ENCODE results near the gene TMED8. TPM values are rescaled to one million over a fixed set of nuclear protein-coding genes. Genes with fewer than 3 reads are reported as not detected.
"Not testable (repeated sequence)": the region's sequence is repeated elsewhere in the genome, so short reads cannot be mapped to it uniquely, and the experiment has no call there.

Gene TMED8, protein sequence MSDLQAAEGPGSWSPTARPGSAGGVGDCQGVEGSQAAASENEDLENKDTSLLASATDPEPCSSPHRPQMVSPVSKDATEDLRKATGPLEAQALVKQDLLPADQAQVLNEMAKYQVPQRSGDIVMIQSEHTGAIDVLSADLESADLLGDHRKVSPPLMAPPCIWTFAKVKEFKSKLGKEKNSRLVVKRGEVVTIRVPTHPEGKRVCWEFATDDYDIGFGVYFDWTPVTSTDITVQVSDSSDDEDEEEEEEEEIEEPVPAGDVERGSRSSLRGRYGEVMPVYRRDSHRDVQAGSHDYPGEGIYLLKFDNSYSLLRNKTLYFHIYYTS
- total RNA-seq: 10 to 100 TPM; 15.0 to 15.4 TPM

DNA sequence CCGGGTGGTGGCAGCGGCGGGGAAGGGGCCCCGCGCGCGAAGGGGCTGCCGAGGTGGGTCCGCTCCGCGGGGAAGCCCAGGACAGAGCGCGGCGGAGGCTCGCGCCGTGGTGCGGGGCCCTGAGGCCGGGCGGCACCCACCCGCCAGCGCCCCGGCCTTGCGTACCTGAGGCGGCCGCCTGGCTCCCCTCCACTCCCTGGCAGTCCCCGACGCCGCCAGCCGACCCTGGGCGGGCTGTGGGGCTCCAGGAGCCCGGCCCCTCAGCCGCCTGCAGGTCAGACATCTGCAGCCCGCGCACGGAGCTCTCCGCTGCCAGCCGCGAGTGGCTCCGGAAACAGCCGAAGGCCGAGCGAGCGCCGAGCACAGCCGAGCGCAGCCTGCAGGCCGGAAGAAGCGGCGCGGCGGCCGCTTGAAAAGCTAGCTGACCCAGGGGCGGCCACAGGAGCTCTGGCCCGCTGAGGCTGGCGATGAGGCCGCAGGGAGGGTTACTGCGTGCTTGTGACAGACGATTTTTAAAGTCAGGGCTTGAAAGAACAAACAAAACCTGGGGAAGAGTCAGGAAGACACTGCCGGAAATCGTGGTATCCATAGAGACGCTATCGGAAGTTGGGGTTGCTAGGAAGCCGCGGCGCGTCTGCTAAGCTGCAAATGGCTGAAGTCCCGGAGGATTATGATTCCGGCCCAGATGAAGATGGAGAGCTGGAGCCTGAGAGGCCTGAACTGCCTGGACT lies at the start of gene TMED8, which contains the start of gene SAMD15:
TMED8 (minus strand) TSS at position 324 of the 731 bp plus-strand sequence; CDS start at position 283, 41 bp downstream.
SAMD15 (plus strand) TSS at position 609 of the 731 bp plus-strand sequence; CDS start at position 649, 40 bp downstream.
- H3K9me3 Mint-ChIP-seq: peaks cover 12% of the 10 kb centered on the region
- H3K36me3 Mint-ChIP-seq (ENCODE audit: low read depth): peaks cover 30% of the 10 kb centered on the region
- no peaks in the 10 kb centered on the region for H3K27me3 Mint-ChIP-seq
- DNase-seq: peak; percentile 85
- CTCF ChIA-PET: interaction anchor here (0.8 to 1.3 kb wide), 5 partner anchors 9 to 81 kb away, joined by 3 to 4 read pairs (median 3); partner anchors contain the start of genes AHSA1 and GSTZ1
- POLR2A ChIA-PET: interaction anchor here (0.6 kb wide), 1 partner anchor 383 kb away, joined by 3 read pairs; no protein-coding TSS in a partner anchor
- peak within 1 kb of the TSS; percentile 90 for H3K27ac Mint-ChIP-seq
- H3K4me1 Mint-ChIP-seq: peaks cover 40% of the 10 kb centered on the region
- peak within 1 kb of the TSS; percentile 88 for H3K4me3 Mint-ChIP-seq

DNA sequence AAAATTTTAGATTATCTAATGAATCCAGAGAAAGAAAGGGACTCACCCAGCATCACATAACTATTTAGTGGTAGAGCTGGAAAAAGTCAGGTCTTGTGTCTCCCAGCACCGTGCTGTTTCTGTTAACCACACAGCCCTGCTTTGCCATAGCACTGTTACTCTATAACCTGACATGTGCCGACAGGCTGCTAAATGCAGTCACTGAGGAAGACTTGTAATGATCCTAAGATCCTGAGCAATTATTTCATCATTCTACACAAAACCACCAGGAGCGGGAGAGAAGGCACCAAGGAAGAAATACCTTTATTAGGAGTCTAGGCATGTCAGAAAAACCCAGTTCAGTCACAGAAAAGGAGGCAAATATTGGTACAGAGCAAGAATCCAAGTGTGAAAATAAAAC lies 49.5 kb upstream of the TMED8 start:
- no peak for DNase-seq
- no peak overlapping the region for H3K27ac Mint-ChIP-seq
- POLR2A ChIA-PET: no interaction called here
- CTCF ChIA-PET: no interaction called here
- H3K4me1 Mint-ChIP-seq: no peaks in the 10 kb centered on the region
- H3K27me3 Mint-ChIP-seq: no peaks in the 10 kb centered on the region
- H3K4me3 Mint-ChIP-seq: no peak overlapping the region
- H3K36me3 Mint-ChIP-seq (ENCODE audit: low read depth): peaks cover 60% of the 10 kb centered on the region
- no peaks in the 10 kb centered on the region for H3K9me3 Mint-ChIP-seq

DNA sequence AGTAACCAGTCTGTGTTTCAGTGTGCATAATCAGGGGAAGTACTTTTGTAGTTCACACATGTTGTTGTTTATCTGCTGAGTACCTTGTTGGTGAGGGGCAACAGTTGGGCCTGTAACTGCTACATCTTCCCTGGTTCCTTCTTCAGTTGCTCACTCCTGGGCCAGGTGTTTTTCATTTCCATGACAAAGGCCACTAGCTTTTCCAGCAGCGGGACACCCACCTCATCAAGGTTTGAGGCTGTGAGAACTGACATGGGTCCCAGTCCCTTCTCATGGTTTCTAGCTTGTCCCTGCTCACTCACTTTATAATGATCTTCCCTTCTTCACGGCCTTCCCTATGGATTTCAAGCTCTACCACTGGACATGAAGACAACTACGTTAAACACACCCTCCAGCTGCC lies 48.0 kb upstream of the TMED8 start:
- DNase-seq: no peak
- Mint-ChIP-seq H3K27ac (no peak overlapping the region), H3K36me3 (ENCODE audit: low read depth) (peaks cover 64% of the 10 kb centered on the region), H3K9me3 (peaks cover 3% of the 10 kb centered on the region), H3K27me3 (no peaks in the 10 kb centered on the region), H3K4me3 (no peak overlapping the region), H3K4me1 (no peaks in the 10 kb centered on the region)
- CTCF ChIA-PET: no interaction called here
- POLR2A ChIA-PET: no interaction called here

DNA sequence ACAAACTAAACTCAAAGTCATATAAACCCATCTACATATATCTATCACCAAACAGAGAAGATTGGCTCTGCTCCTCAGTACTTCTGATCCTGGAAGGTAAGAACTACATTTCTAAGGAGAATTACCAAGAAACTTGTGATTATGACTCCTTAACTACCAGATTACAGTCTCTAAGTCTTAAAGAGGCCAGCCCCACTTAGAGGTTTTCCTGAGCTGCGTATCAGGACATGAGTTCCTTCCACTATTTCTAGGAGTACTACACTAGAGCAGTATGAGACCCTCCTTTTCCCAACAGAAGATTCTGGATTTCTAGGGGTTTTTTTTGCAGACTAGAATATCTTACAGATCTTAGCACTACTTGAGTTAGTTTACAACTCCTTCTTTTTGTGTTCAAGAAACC lies 46.5 kb upstream of the TMED8 start, which contains the start of gene NOXRED1:
NOXRED1 (minus strand) TSS at position 101 of the 400 bp plus-strand sequence. CDS start 634 bp downstream, outside the sequence.
- peaks cover 6% of the 10 kb centered on the region for H3K9me3 Mint-ChIP-seq
- POLR2A ChIA-PET: no interaction called here
- peaks cover 63% of the 10 kb centered on the region for H3K36me3 Mint-ChIP-seq (ENCODE audit: low read depth)
- H3K27me3 Mint-ChIP-seq: peaks cover 3% of the 10 kb centered on the region
- CTCF ChIA-PET: no interaction called here
- DNase-seq: no peak
- no peak within 1 kb of the TSS for H3K27ac Mint-ChIP-seq
- no peak within 1 kb of the TSS for H3K4me3 Mint-ChIP-seq
- H3K4me1 Mint-ChIP-seq: no peaks in the 10 kb centered on the region

DNA sequence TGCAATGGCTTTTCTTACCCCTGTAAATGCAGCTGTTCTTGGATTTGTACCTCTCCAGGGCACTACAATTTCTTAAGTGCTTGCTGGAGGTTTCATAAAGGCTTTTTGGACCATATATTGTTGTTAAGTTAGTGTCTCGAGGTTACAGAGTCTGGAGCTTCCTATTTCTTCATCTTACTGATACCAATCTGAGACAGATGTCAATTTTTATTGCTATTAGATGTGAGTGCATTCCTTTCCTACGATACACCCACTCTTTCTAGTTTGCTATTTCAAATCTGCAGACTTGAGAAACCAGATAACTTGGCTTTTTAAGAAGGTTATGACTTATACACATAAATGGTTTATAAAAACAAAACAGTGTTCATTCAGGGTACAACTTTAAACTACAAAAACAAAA lies 44.3 kb upstream of the TMED8 start:
- Mint-ChIP-seq H3K36me3 (ENCODE audit: low read depth) (peaks cover 49% of the 10 kb centered on the region), H3K4me1 (no peaks in the 10 kb centered on the region), H3K9me3 (peaks cover 6% of the 10 kb centered on the region), H3K27me3 (peaks cover 3% of the 10 kb centered on the region), H3K27ac (no peak overlapping the region), H3K4me3 (no peak overlapping the region)
- ChIA-PET POLR2A (interaction anchor here (0.7 kb wide), 1 partner anchor 18 kb away, joined by 3 read pairs; no protein-coding TSS in a partner anchor), CTCF (no interaction called here)
- DNase-seq: no peak

DNA sequence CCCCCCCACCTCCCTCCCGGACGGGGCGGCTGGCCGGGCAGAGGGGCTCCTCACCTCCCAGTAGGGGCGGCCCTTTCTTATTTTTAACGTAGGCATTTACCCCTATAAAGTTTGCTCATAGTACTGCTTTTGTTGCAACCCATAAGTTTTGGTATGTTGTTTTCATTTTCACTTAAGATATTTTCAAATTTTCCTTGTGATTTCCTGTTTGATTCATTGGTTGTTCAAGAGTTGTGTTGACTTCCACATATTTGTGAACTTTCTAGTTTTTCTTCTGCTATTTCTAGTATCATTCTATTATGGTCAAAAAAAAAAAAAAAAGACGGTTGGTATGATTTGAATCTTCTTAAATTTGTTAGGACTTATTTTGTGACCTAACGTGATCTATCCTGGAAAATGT lies 39.9 kb upstream of the TMED8 start:
- Mint-ChIP-seq H3K4me1 (no peaks in the 10 kb centered on the region), H3K9me3 (peaks cover 6% of the 10 kb centered on the region), H3K27ac (no peak overlapping the region), H3K36me3 (ENCODE audit: low read depth) (peaks cover 21% of the 10 kb centered on the region), H3K4me3 (no peak overlapping the region), H3K27me3 (peaks cover 3% of the 10 kb centered on the region)
- no peak for DNase-seq
- CTCF ChIA-PET: no interaction called here
- POLR2A ChIA-PET: no interaction called here

DNA sequence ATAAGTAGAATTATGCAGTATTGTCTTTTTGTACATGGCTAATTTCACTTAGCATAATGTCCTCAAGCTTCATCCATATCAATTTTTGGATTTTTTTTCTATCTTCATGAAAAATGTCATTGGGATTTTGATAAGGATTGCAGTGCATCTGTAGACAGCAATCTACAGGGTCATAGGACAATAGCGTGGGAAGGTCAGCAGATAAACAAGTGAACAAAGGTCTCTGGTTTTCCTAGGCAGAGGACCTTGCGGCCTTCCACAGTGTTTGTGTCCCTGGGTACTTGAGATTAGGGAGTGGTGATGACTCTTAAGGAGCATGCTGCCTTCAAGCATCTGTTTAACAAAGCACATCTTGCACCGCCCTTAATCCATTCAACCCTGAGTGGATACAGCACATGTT lies 39.2 kb upstream of the TMED8 start:
- H3K27ac Mint-ChIP-seq, POLR2A ChIA-PET, H3K9me3 Mint-ChIP-seq, H3K4me3 Mint-ChIP-seq, DNase-seq, H3K27me3 Mint-ChIP-seq, H3K4me1 Mint-ChIP-seq: not testable (repeated sequence)
- peaks cover 14% of the 10 kb centered on the region for H3K36me3 Mint-ChIP-seq (ENCODE audit: low read depth)
- CTCF ChIA-PET: interaction anchor here (0.6 kb wide), 1 partner anchor 335 kb away, joined by 3 read pairs; no protein-coding TSS in a partner anchor

DNA sequence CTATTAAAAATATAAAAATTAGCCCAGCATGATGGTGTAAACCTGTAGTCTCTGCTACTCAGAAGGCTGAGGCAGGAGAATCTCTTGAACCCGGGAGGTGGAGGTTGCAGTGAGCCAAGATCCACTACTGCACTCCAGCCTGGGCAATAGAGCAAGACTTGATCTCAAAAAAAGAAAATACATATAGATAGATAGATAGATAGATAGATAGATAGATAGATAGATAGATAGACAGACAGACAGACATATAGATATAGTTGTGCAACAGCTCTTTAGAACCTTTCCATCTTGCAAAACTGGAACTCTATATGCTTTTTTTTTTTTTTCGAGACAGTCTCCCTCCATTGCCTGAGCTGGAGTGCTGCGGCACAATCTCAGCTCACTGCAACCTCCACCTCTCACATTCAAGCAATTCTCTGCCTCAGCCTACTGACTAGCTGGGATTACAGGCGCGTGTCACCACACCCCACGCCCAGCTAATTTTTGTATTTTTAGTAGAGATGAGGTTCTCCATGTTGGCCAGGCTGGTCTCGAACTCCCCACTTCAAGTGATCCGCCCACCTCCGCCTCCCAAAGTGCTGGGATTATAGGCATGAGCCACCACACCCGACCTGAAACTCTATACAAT lies 38.6 kb upstream of the TMED8 start:
- ChIA-PET CTCF (interaction anchor here (0.6 kb wide), 1 partner anchor 335 kb away, joined by 3 read pairs; no protein-coding TSS in a partner anchor), POLR2A (interaction anchor here (0.7 kb wide), 1 partner anchor 138 kb away, joined by 3 read pairs; no protein-coding TSS in a partner anchor)

DNA sequence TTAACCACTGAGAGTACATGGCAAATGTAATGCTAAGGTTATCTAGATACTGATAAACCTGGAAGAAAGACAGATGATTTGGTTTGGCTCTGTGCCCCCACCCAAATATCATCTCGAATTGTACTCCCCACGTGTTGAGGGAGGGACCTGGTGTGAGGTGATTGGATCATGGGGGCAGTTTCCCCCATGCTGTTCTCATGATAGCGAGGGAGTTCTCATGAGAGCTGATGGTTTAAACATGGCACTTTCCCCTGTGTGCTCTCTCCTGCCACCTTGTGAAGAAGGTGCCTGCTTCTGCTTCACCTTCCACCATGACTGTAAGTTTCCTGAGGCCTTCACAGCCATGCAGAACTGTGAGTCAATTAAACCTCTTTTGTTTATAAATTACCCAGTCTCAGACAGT lies 32.2 kb upstream of the TMED8 start:
- no peaks in the 10 kb centered on the region for H3K36me3 Mint-ChIP-seq (ENCODE audit: low read depth)
- no peak overlapping the region for H3K4me3 Mint-ChIP-seq
- no peaks in the 10 kb centered on the region for H3K27me3 Mint-ChIP-seq
- ChIA-PET CTCF (no interaction called here), POLR2A (no interaction called here)
- DNase-seq: peak; percentile 6
- H3K4me1 Mint-ChIP-seq: peaks cover 13% of the 10 kb centered on the region
- H3K27ac Mint-ChIP-seq: no peak overlapping the region
- H3K9me3 Mint-ChIP-seq: no peaks in the 10 kb centered on the region

More for the DNA sequence above, 38.6 kb upstream of the TMED8 start:
- H3K27ac Mint-ChIP-seq; H3K4me1 Mint-ChIP-seq; H3K9me3 Mint-ChIP-seq; DNase-seq; H3K27me3 Mint-ChIP-seq; H3K4me3 Mint-ChIP-seq; H3K36me3 Mint-ChIP-seq (ENCODE audit: low read depth): not testable (repeated sequence)

DNA sequence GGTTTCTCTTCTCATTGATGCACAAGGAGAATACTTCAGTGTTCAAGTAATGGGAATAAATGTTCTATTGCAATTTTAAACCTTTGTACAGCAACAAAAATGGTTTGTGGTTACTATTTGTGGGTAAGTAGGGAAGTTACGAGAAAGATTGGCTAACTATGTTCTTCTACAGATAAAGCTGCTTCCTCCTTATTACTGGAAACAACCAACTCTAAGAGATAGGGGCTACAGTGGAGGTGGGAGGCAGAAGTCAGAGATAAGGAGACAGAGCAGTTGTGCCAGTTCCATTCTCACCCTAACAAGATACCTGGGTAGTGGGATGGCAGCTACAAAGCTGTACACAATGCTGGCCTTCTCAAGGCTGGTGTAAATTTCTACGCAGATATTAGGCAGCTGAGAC lies 30.3 kb upstream of the TMED8 start:
- Mint-ChIP-seq H3K4me3 (no peak overlapping the region), H3K4me1 (peaks cover 13% of the 10 kb centered on the region), H3K27ac (no peak overlapping the region), H3K9me3 (no peaks in the 10 kb centered on the region), H3K27me3 (no peaks in the 10 kb centered on the region), H3K36me3 (ENCODE audit: low read depth) (no peaks in the 10 kb centered on the region)
- POLR2A ChIA-PET: no interaction called here
- DNase-seq: no peak
- CTCF ChIA-PET: no interaction called here

DNA sequence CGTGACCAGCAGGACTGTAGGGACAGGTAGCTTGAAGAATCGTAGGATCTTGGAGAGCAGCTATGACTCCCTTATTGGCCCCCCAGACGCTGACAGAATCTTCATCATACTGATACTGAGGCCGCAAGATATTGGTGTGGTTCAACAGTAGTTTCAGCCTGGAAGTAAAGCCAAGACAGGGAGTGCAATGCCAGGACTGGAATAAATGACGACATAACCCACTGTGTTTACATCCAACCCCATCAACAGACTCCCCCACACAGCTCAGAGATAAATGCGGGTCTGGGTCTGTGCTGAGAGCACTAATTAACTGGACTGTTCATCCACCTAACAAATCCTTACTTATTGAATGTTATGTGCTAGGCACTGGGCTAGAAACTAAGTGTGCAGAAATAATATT lies 29.8 kb upstream of the TMED8 start:
- POLR2A ChIA-PET: no interaction called here
- Mint-ChIP-seq H3K27me3 (no peaks in the 10 kb centered on the region), H3K4me1 (peaks cover 13% of the 10 kb centered on the region), H3K36me3 (ENCODE audit: low read depth) (no peaks in the 10 kb centered on the region), H3K9me3 (no peaks in the 10 kb centered on the region), H3K4me3 (no peak overlapping the region), H3K27ac (no peak overlapping the region)
- no peak for DNase-seq
- CTCF ChIA-PET: interaction anchor here (0.7 kb wide), 1 partner anchor 299 kb away, joined by 3 read pairs; no protein-coding TSS in a partner anchor

DNA sequence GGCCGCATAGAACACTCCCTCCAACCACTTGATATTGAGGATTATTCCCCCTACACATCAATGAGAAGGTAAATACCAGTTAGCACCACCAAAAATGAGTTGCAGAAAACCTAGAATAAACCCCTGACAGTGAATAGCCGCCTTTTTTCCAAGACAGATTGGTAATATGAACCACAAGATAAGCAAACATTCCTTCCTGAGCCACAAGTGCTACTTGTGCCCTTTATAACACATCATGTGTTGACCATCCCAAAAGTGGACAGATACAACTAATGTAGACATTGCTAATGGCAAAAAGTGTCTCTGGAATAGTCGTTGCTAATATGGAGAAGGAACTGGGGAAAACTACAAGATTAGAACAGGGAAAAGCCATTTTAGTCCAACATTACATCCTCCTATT lies 29.2 kb upstream of the TMED8 start:
- no peak for DNase-seq
- Mint-ChIP-seq H3K9me3 (no peaks in the 10 kb centered on the region), H3K4me1 (peaks cover 13% of the 10 kb centered on the region), H3K27me3 (no peaks in the 10 kb centered on the region), H3K36me3 (ENCODE audit: low read depth) (no peaks in the 10 kb centered on the region), H3K4me3 (no peak overlapping the region), H3K27ac (no peak overlapping the region)
- CTCF ChIA-PET: interaction anchor here (0.6 to 0.7 kb wide), 2 partner anchors 299 to 325 kb away, joined by 3 read pairs; no protein-coding TSS in a partner anchor
- POLR2A ChIA-PET: no interaction called here

All from activated CD4-positive, alpha-beta T cell treated with anti-CD3 and anti-CD28 coated beads, Interleukin-2, amount 10 ng/mL, durations not matched to agents 7 days and 5 days (primary cell).